HG02610 (cell line): Measurements from ENCODE around the gene LRMDA.

Experiments
- ATAC-seq: cut with Tn5 transposase; IDR thresholded peaks from one replicate; pipeline ENCODE4 v1.9.1; 2021; ENCODE audit warnings: mild to moderate bottlenecking, moderate library complexity; ENCODE audit not compliant: unreplicated experiment

Gene LRMDA

GRCh38 chr10:75431180-75432111 lies at the start of gene LRMDA:
Gene LRMDA (plus strand): TSS chr10:75431624.
- no peak for ATAC-seq

- ATAC-seq: no peak
Measured at GRCh38 chr10:75386128-75386527, 45.3 kb upstream of the LRMDA start.

DNA sequence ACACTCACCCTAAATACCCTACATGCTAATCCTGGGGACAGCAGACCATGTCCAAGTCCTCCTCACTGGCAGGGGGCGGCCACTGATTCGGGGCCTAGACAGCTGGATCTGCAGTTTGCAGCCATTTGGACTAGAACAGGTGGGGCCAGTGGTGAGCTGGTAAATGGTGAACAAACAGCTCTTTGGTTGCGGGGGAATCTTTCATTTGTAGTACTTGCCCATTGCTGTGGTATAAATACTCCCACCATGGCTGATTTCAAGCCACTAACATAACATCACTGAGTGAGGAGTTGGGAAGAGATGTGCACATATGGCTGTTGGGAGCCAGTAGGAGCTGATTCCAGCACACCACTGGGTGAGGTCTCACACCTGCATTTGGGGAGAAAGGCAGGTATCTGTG lies 43.3 kb upstream of the LRMDA start:
- ATAC-seq: no peak

DNA sequence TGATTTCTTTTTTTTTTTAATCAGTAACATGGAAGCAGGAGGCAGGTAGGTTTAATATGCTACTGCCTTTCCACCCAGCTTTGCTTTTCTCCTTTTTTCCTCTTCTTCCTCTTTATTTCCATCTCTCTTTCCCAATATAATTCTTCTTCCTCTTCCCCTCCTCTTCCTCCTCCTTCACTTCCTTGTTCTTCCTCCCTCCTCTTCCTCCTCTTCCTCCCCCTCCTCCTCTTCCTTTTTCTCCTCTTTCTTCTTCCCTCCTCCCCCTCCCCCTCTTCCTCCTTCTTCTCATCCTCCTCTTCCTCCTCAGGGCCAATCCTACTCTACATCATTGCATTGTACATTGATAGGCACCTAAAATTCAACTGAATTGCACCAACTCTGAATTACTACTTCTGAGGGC lies 41.2 kb upstream of the LRMDA start:
- no peak for ATAC-seq

GRCh38 chr10:75392271-75392670 lies 39.2 kb upstream of the LRMDA start:
- ATAC-seq: no peak

DNA sequence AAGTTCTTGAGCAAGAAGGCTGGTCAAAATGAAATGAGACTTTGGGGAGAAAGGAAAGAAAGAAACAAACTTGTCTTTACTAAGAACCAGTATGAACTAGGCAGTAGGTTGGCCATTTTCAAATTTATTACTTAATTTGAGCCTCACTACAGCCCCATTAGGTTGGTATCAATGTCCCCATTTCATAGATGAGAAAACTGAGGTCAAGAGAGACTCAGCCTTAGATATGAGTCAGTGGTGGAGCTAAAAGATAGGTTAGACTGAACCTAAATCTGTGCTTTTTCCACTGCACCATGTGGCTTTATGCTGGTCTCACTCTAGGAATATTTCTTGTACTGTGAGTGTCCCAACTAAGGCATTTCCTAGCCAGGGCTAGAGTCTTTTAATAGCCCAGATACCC lies 38.7 kb upstream of the LRMDA start:
- no peak for ATAC-seq

DNA sequence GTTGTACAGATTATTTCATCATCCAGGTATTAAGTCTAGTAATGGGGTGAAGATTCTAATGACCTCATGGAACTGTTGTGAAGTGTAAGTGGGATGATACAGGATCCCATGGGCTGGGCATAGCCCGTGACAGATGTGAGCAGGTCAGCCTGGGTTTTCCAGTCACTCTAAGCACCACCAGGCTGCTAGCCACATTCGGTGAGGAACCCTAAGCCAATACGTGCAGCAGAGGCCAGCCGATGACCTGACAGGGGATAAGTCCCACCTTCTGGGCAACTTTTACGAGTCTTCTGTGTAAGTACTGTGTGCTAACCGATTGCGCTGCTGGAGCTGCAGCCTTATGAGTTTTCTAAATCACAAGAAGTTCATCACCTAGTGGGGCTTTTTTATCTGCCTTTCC lies 37.2 kb upstream of the LRMDA start:
- ATAC-seq: no peak

DNA sequence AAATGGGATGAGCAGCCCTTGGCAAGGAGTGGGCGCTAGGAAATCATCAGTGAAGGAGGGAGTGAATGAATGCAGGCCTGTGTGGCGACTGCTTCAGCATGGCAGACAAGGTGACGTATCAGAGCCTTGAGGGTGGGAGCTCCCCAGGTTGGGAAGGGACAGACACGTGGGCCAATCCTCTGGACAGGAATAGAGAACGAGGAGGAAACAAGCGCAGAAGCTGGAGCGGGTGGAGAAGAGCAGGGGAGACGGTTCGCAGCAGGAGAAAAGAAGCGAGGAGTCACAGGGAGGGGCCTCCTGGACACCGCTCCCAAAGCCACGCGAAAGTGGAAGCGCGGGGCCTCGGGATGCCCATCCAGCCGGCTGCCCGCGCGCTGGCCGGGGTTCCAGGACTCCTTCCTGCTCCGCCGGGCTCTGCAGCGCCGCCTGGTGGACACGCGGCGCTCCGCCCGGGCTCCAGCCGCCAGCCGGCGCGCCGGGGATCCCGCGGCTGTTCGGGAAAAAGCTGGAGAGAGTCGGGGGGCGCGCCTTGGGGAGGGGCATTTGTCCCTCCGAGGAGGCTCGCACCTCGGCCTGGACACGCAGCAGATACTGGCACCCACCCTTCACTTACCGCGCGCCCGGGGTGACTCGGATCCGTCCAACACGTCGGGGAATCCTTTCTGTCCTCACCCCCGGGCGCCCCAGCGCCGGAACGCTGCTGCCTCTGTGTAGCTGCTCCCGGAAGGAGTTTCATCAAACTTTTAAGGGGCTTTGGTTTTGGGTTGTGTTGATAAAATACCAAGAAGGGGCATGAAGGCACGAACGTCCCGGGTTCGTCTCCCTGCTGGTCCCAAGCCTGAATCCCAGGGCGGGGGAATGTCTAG lies 36.1 kb upstream of the LRMDA start:
- no peak for ATAC-seq

DNA sequence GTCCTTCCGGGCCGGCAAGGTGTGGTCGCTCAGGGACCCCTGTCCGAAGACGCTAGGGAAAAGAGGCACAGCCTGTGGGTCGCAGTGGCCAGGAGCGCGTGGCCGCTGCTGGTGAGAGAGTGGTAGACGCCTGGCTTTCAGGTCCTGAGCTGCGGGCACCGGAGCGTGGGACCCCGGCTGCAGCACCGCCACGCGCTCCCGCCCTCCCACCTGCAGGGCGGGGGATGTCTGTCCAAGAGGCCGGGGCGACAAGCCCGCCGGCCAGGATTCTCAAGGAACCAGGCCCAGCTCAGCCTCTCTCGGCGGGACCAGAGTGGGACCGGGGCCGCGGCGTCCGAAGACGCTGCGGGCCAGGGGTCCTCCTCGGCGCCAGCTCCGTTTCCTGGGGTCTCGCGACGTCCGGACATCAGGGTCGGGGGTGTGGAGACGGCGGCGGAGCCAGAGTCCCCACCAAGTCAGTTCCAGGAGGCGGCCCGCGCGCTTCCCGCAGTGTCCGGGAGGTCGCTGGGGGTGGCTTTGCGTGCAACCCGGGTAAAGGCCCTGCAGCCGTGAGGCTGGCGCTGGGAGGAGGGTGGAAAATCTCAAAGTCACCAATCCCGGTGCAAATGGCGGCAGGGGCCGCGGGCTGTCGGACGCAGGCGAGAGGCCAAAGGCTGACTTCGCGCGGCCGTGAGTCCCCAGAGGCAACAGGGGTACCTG lies 35.3 kb upstream of the LRMDA start:
- no peak for ATAC-seq

GRCh38 chr10:75396631-75397495 lies 34.6 kb upstream of the LRMDA start:
- no peak for ATAC-seq

DNA sequence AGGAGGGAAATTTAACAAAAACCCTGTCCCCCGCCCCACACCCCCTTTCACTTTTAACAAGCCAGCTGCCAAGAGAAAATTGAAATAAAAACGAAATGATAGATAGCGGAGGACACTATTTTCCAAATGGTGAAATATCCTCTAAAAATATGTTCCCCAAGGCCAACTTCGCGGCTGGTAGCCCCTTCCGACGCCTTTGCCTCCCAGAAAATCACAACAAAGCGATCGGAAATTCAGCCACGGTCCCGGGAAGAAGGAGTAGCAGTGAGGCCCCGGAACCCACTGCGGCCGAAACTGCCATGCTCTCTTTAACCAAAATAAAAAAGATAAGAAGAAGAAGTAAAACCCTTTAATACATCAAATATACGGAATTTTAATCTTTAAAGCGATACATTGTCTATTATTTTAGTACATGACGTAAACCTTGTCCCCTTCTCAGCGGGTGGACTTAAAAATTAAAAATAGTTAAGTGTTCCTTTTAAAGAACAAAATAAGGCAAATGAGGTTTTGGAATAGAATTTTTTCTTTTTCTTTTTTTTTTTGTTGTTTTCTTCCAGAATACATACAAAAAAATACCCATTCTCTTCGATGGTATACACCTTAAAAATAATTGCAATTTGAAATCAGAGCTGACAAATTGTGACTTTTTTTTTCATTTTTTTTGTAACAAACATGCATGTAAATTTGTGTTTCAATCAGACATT lies 33.8 kb upstream of the LRMDA start:
- ATAC-seq: no peak

GRCh38 chr10:75398200-75398691 lies 33.2 kb upstream of the LRMDA start:
- ATAC-seq: no peak

- no peak for ATAC-seq
Measured at GRCh38 chr10:75398692-75399460, 32.5 kb upstream of the LRMDA start.

GRCh38 chr10:75399461-75400162 lies 31.8 kb upstream of the LRMDA start:
- peak; percentile 29 for ATAC-seq

- no peak for ATAC-seq
Measured at GRCh38 chr10:75400163-75400770, 31.2 kb upstream of the LRMDA start.

- peak; percentile 11 for ATAC-seq
Measured at GRCh38 chr10:75400771-75401568, 30.5 kb upstream of the LRMDA start.
